DOHH2 (cell line): ENCODE results near the gene HSPA2.

Experiments
- EZH2phosphoT487 ChIP-seq: fragments of 200-600 bp; sonication (generic); IDR thresholded peaks from 2 replicates; pipeline ENCODE4 v1.6.1; 2017; ENCODE audit warnings: borderline replicate concordance, mild to moderate bottlenecking, antibody characterized with exemption, low read length, moderate library complexity, mixed read lengths
- TF ChIP-seq, protein P1 (sequence below): fragments of 200-600 bp; sonication (generic); IDR thresholded peaks from one replicate; pipeline ENCODE4 v1.5.1; 2014; ENCODE audit warnings: antibody characterized with exemption, mild to moderate bottlenecking, low read depth, low read length; ENCODE audit not compliant: poor library complexity, severe bottlenecking

DNA sequence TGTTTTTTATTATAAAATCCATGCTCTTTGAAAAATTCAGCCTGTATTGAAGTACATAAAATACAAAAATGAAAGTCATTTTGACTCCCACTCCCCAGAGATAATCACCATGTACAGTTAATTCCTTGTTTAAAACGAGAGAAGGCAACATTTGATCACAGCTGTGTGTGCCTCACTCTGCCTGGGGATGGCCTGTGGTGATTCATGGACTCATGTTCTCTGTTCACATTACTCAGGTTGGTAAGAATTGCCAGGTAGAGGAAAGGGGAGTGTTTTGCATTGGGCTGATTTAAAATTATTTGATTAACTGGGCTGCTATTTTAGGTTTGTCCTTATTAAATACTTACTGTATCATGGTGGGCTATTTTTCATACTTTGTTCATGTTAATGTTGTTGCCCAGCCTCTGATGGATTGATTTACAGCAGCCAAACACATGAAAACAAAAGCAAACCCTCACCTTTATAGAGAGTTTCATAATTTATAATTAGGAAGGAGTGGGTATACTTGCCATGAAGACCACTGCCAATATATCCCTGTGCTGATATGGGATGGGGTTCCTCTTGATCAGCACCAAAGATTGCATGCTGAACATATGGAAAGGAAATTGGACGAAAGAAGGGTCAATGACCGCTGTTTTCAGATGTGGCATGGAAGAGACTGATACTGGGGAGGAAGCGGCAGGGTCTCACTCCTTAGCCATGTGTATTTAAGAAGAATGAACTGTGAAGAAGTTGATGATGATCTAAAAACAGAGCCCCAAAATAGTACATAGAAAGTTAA lies 33.0 kb upstream of the HSPA2 start:
- TF ChIP-seq, protein P1, sequence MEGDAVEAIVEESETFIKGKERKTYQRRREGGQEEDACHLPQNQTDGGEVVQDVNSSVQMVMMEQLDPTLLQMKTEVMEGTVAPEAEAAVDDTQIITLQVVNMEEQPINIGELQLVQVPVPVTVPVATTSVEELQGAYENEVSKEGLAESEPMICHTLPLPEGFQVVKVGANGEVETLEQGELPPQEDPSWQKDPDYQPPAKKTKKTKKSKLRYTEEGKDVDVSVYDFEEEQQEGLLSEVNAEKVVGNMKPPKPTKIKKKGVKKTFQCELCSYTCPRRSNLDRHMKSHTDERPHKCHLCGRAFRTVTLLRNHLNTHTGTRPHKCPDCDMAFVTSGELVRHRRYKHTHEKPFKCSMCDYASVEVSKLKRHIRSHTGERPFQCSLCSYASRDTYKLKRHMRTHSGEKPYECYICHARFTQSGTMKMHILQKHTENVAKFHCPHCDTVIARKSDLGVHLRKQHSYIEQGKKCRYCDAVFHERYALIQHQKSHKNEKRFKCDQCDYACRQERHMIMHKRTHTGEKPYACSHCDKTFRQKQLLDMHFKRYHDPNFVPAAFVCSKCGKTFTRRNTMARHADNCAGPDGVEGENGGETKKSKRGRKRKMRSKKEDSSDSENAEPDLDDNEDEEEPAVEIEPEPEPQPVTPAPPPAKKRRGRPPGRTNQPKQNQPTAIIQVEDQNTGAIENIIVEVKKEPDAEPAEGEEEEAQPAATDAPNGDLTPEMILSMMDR: no peak
- TF ChIP-seq EZH2phosphoT487: no peak
